Uterus (tissue), 2 donors: ENCODE measurements around the gene DMKN.

Experiments used
- POLR2A ChIP-seq, 2 donors: fragments of 450-650 bp; IDR thresholded peaks; one replicate each; pipeline ENCODE4 v1.6.1; 2016; ENCODE audit warnings: antibody characterized with exemption in 2 of 2, mild to moderate bottlenecking in 1 of 2, moderate library complexity in 1 of 2
- TF ChIP-seq, protein P1 (sequence below), 4 experiments: fragments of 200-600 bp in 2 of 4; fragments of 450-650 bp in 2 of 4; sonication (generic) in 2 of 4; IDR thresholded peaks; one replicate each; pipeline ENCODE4 v1.5.1; 2016 to 2019; ENCODE audit warnings: antibody characterized with exemption in 4 of 4, mild to moderate bottlenecking in 2 of 4, moderate library complexity in 1 of 4

DNA sequence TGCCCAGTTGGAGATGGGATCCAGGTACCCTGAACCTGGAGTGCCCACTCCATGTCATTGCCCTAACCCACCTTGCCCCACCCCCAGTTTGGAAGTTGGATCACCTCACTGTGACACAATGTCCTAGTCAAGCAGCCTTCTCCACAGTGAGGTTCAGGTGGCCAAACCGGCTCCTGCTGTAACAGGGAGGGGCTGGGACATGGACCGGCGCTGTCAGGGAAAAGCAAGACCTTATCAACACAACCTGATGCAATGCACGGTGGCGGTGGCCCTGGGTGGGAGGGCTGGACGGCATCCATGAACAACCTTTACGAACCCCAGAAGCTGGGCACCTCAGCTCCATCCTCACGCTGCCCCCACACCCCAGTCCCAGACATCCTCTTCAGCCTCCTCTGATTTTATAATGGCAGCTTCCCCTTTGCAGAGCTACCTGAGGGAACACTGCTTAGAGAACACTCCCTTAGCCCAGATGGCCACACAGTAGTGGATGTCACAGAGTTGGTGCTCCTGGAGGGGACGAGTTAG is 21.6 kb downstream of the DMKN start:
- TF ChIP-seq, protein P1, sequence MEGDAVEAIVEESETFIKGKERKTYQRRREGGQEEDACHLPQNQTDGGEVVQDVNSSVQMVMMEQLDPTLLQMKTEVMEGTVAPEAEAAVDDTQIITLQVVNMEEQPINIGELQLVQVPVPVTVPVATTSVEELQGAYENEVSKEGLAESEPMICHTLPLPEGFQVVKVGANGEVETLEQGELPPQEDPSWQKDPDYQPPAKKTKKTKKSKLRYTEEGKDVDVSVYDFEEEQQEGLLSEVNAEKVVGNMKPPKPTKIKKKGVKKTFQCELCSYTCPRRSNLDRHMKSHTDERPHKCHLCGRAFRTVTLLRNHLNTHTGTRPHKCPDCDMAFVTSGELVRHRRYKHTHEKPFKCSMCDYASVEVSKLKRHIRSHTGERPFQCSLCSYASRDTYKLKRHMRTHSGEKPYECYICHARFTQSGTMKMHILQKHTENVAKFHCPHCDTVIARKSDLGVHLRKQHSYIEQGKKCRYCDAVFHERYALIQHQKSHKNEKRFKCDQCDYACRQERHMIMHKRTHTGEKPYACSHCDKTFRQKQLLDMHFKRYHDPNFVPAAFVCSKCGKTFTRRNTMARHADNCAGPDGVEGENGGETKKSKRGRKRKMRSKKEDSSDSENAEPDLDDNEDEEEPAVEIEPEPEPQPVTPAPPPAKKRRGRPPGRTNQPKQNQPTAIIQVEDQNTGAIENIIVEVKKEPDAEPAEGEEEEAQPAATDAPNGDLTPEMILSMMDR (IDR thresholded peaks at IDR 0.05), result no peak
- no peak for TF ChIP-seq POLR2A (IDR thresholded peaks at IDR 0.05)
